Progenitor cell of endocrine pancreas (in vitro differentiated cells): ENCODE data around the gene PPP2R2C. TPM values are rescaled to one million over a fixed set of nuclear protein-coding genes. Genes with fewer than 3 reads are reported as not detected.

Experiments
- DNase-seq: peaks from one replicate; pipeline ENCODE4 v3.0.0; 2021; ENCODE audit warnings: low spot score; ENCODE audit not compliant: unreplicated experiment
- H3K27ac Mint-ChIP-seq: 2 replicates; pipeline ENCODE4 v1.8.0; 2021; ENCODE audit warnings: mild to moderate bottlenecking, moderate library complexity, mixed read lengths
- H3K27me3 Mint-ChIP-seq: 2 replicates; pipeline ENCODE4 v1.8.0; 2021; ENCODE audit warnings: mixed read lengths
- H3K36me3 Mint-ChIP-seq: 2 replicates; pipeline ENCODE4 v1.8.0; 2022; ENCODE audit warnings: mixed read lengths; ENCODE audit not compliant: insufficient read depth
- H3K4me1 Mint-ChIP-seq: 2 replicates; pipeline ENCODE4 v1.8.0; 2021; ENCODE audit warnings: low read depth, mixed read lengths
- H3K4me3 Mint-ChIP-seq: 2 replicates; pipeline ENCODE4 v1.8.0; 2021; ENCODE audit warnings: low read depth, mild to moderate bottlenecking, moderate library complexity, mixed read lengths
- H3K9me3 Mint-ChIP-seq: 2 replicates; pipeline ENCODE4 v1.8.0; 2021; ENCODE audit warnings: low read depth, mixed read lengths
- CTCF ChIP-seq: fragments of 200-600 bp; sonication (generic); IDR thresholded peaks from one replicate; pipeline ENCODE4 v1.5.0; 2021; ENCODE audit warnings: antibody characterized with exemption, mild to moderate bottlenecking; ENCODE audit not compliant: unreplicated experiment
- total RNA-seq: library from RNA; stranded (reverse); gene quantifications from 2 replicates; pipeline ENCODE4 v1.2.1, GENCODE V29; 2021

Gene PPP2R2C
- total RNA-seq, 1 donor from 2014 or later, result 0.19 TPM

DNA sequence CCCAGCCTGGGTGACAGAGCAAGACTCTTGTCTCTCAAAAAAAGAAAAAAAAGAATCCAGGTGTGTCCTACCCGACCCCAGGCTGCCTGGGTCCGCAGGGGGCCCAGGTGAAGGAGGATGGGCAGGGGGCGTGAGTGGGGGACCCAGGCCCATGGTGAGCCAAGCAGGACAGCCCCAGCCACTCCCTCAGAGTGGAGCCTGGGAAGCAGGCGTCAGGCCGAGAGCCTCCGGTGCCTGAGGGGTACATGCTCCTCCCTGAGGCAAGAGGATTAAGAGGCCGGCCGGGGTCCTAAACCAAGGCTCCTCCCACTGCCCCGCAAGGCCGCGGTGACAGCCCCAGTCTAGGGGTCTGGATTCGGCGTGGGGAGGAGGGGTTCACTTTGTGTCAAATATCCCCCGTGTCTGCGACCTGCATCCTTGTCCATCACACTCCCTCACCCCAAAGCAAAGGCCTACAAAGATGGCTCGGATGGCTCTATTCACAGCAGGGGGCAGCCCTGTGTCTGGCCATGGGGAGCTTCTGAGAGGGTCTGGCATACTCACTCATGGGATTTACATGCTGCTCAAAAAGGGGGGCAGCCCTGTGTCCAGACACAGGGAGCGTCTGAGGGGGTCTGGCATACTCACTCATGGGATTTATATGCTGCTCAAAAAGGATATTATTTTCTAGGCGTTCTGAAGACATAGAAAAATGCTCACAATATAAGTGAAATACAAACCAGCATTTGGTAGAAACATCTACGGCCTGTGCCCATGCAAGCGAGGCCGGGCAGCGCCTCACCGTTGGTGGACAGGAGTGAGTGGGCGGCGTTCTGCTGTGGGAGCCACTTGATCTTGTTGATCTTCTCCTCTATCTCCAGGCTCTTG, 94.6 kb downstream of the PPP2R2C start:
- H3K27ac Mint-ChIP-seq, result no peak overlapping the region
- no peak for DNase-seq
- H3K4me3 Mint-ChIP-seq, result no peak overlapping the region

DNA sequence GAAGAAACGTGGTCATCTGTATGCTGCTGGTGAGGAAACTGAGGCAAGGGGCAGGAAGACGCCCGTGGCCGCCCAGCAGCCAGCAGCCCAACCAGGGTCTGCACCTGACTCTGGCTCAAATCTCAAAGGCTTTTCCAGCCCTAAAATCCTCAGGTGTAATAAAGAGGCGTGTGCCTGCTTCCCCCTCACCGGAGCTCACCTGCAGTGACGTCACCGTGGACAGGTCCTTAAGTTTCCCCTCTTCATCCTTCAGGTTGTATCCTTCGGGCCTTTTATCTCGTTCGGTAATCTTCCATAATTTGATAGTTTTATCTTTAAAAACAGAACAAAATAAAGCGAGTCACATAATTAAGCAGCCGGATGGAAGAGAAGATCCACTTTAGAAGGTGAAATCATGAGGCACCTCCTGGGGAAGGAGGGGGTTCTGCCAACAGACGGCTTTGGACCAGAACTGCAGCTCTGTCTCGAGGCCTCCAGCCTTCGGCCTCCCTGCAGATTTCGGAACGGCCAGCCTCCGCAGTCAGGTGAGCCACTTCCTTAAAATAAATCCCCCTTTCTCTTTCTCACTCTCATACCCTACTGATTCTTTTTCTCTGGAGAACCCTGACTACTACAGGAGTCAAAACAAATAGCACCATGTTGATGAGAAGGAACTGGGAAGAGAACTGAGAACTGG, 96.7 kb downstream of the PPP2R2C start:
- Mint-ChIP-seq H3K4me3 (no peak overlapping the region), H3K27ac (no peak overlapping the region)

More for the DNA sequence above, 94.6 kb downstream of the PPP2R2C start:
- Mint-ChIP-seq H3K27me3 (peaks cover 19% of the 10 kb centered on the region), H3K4me1 (no peaks in the 10 kb centered on the region), H3K9me3 (no peaks in the 10 kb centered on the region), H3K36me3 (no peaks in the 10 kb centered on the region)
- TF ChIP-seq CTCF, result no peak

GRCh38 chr4:6374575-6374974, 97.8 kb downstream of the PPP2R2C start:
- DNase-seq, result no peak
- no peak for TF ChIP-seq CTCF
- H3K4me1 Mint-ChIP-seq, result no peaks in the 10 kb centered on the region
- H3K36me3 Mint-ChIP-seq, result no peaks in the 10 kb centered on the region
- H3K4me3 Mint-ChIP-seq, result no peak overlapping the region
- no peaks in the 10 kb centered on the region for H3K9me3 Mint-ChIP-seq
- no peak overlapping the region for H3K27ac Mint-ChIP-seq
- peaks cover 19% of the 10 kb centered on the region for H3K27me3 Mint-ChIP-seq

More for the DNA sequence above, 96.7 kb downstream of the PPP2R2C start:
- peaks cover 19% of the 10 kb centered on the region for H3K27me3 Mint-ChIP-seq
- no peaks in the 10 kb centered on the region for H3K36me3 Mint-ChIP-seq
- TF ChIP-seq CTCF, result no peak
- H3K9me3 Mint-ChIP-seq, result no peaks in the 10 kb centered on the region
- no peak for DNase-seq
- H3K4me1 Mint-ChIP-seq, result no peaks in the 10 kb centered on the region

GRCh38 chr4:6373541-6374410, 98.6 kb downstream of the PPP2R2C start:
- H3K4me1 Mint-ChIP-seq, result no peaks in the 10 kb centered on the region
- H3K27ac Mint-ChIP-seq, result no peak overlapping the region

More at GRCh38 chr4:6373541-6374410, 98.6 kb downstream of the PPP2R2C start:
- Mint-ChIP-seq H3K27me3 (peaks cover 14% of the 10 kb centered on the region), H3K36me3 (no peaks in the 10 kb centered on the region), H3K9me3 (no peaks in the 10 kb centered on the region), H3K4me3 (no peak overlapping the region)
- TF ChIP-seq CTCF, result no peak
- no peak for DNase-seq
